A549 (cell line): ENCODE results near the gene BTBD16. TPM values are rescaled to one million over a fixed set of nuclear protein-coding genes. Genes with fewer than 3 reads are reported as not detected.

ENCODE experiments used
- ATAC-seq, 2 experiments: fragments of 200-7000 bp in 1 of 2; fragments of >200 bp in 1 of 2; cut with Nextera tagmentation in 1 of 2; cut with Tn5 transposase in 1 of 2; 3 replicates each; pipeline versions ENCODE4 v1.8.0 to v1.9.1; 2018 to 2020; ENCODE audit warnings: mild to moderate bottlenecking in 1 of 2, moderate library complexity in 1 of 2
- CTCF ChIA-PET: fragments of 300-600 bp; sonication (Branson Sonifier 250); formaldehyde crosslinking; extraction: SDS; loops from one replicate; lab custom pipeline; 2021; ENCODE audit warnings: antibody characterized with exemption, inconsistent platforms; lab: Yijun Ruan, JAX
- POLR2A ChIA-PET: fragments of 350-600 bp; formaldehyde crosslinking; extraction: SDS; loops from one replicate; lab custom pipeline; 2021; ENCODE audit warnings: antibody characterized with exemption, inconsistent platforms; lab: Yijun Ruan, JAX
- DNase-seq, 2 experiments: peaks; one replicate each; pipeline versions ENCODE4 v3.0.0 to v3.0.0-alpha.2; 2011 to 2016; ENCODE audit warnings: low read depth in 1 of 2, low spot score in 1 of 2
- FAIRE-seq: peaks from 2 replicates; lab custom pipeline; 2011; peaks lifted over from hg19 to GRCh38; lab: Jason Lieb, UNC
- H3K27ac ChIP-seq, 2 experiments: fragments of >200 bp; sonication (Bioruptor Twin); formaldehyde crosslinking; 3 replicates each; pipeline ENCODE4 v1.5.1; 2016 to 2017
- H3K4me1 ChIP-seq: fragments of >200 bp; sonication (Bioruptor Twin); formaldehyde crosslinking; 3 replicates; pipeline ENCODE4 v1.6.1; 2016
- H3K4me2 ChIP-seq: fragments of >200 bp; sonication (Bioruptor Twin); formaldehyde crosslinking; 3 replicates; pipeline ENCODE4 v1.6.1; 2016
- H3K4me3 ChIP-seq: fragments of >200 bp; sonication (Bioruptor Twin); formaldehyde crosslinking; 3 replicates; pipeline ENCODE4 v1.5.1; 2016
- H3K9me3 ChIP-seq: fragments of >200 bp; sonication (Bioruptor Twin); formaldehyde crosslinking; 3 replicates; pipeline ENCODE4 v1.6.1; 2016
- ATOH8 ChIP-seq: fragments of 250-450 bp; sonication (Bioruptor Pico); IDR thresholded peaks from 2 replicates; pipeline ENCODE4 v1.5.0; 2020; ENCODE audit warnings: low read depth, mild to moderate bottlenecking, moderate library complexity
- BCL3 ChIP-seq: fragments of >200 bp; sonication (Bioruptor Twin); formaldehyde crosslinking; IDR thresholded peaks from 3 replicates; pipeline ENCODE4 v1.6.1; 2016
- CBX2 ChIP-seq: fragments of 200-600 bp; sonication (generic); IDR thresholded peaks from 2 replicates; pipeline ENCODE4 v1.6.1; 2016; ENCODE audit warnings: low read depth, mild to moderate bottlenecking, borderline replicate concordance
- CBX8 ChIP-seq: fragments of 200-600 bp; sonication (generic); IDR thresholded peaks from 2 replicates; pipeline ENCODE4 v1.6.1; 2016
- CHD4 ChIP-seq: fragments of 200-600 bp; sonication (generic); IDR thresholded peaks from 2 replicates; pipeline ENCODE4 v1.6.1; 2016; ENCODE audit warnings: antibody characterized with exemption, mild to moderate bottlenecking, borderline replicate concordance
- EHF ChIP-seq: fragments of 250-450 bp; sonication (Bioruptor Pico); IDR thresholded peaks from 2 replicates; pipeline ENCODE4 v1.5.0; 2020; ENCODE audit warnings: mild to moderate bottlenecking
- EHMT2 ChIP-seq: fragments of 200-600 bp; sonication (generic); IDR thresholded peaks from 2 replicates; pipeline ENCODE4 v1.6.1; 2016; ENCODE audit warnings: antibody characterized with exemption, low read depth, mild to moderate bottlenecking, moderate library complexity
- FOSB ChIP-seq: fragments of 250-450 bp; sonication (Bioruptor Pico); IDR thresholded peaks from 2 replicates; pipeline ENCODE4 v1.5.0; 2020; ENCODE audit warnings: mild to moderate bottlenecking, moderate library complexity
- HDAC2 ChIP-seq: fragments of 200-600 bp; sonication (generic); IDR thresholded peaks from 2 replicates; pipeline ENCODE4 v1.6.1; 2016
- HEYL ChIP-seq: fragments of 250-450 bp; sonication (Bioruptor Pico); IDR thresholded peaks from 2 replicates; pipeline ENCODE4 v1.8.0; 2021; ENCODE audit warnings: mild to moderate bottlenecking, moderate library complexity
- HOXB5 ChIP-seq: fragments of 250-450 bp; sonication (Bioruptor Pico); IDR thresholded peaks from 2 replicates; pipeline ENCODE4 v1.5.0; 2020; ENCODE audit warnings: mild to moderate bottlenecking, moderate library complexity
- JUNB ChIP-seq: fragments of >200 bp; sonication (Bioruptor Twin); formaldehyde crosslinking; IDR thresholded peaks from 2 replicates; pipeline ENCODE4 v1.6.1; 2016
- KDM1A ChIP-seq: fragments of 200-600 bp; sonication (generic); IDR thresholded peaks from 2 replicates; pipeline ENCODE4 v1.6.1; 2016; ENCODE audit warnings: low read depth, mild to moderate bottlenecking
- KDM5A ChIP-seq: fragments of 200-600 bp; sonication (generic); IDR thresholded peaks from 2 replicates; pipeline ENCODE4 v1.6.1; 2016; ENCODE audit warnings: antibody characterized with exemption, mild to moderate bottlenecking
- MAX ChIP-seq: IDR thresholded peaks from 2 replicates; pipeline ENCODE4 v1.6.1; 2012
- NFE2L2 ChIP-seq: fragments of 150-350 bp; conservative IDR thresholded peaks from 2 replicates; pipeline ENCODE4 v1.6.1; 2014; ENCODE audit warnings: low read length
- PHF8 ChIP-seq: fragments of 200-600 bp; sonication (generic); IDR thresholded peaks from 2 replicates; pipeline ENCODE4 v1.6.1; 2016; ENCODE audit warnings: low read depth, mild to moderate bottlenecking, antibody characterized with exemption, moderate library complexity, borderline replicate concordance
- POLR2A ChIP-seq: IDR thresholded peaks from 2 replicates; pipeline ENCODE4 v1.6.1; 2012; ENCODE audit warnings: mild to moderate bottlenecking, low read length
- RAD21 ChIP-seq, 2 experiments: fragments of >200 bp in 1 of 2; sonication (Bioruptor Twin) in 1 of 2; formaldehyde crosslinking in 1 of 2; IDR thresholded peaks in 1 of 2; conservative IDR thresholded peaks in 1 of 2; 2 replicates in 1 of 2; 3 replicates in 1 of 2; pipeline ENCODE4 v1.6.1; 2012 to 2018; ENCODE audit warnings: inconsistent platforms in 1 of 2
- RNF2 ChIP-seq: fragments of 200-600 bp; sonication (generic); IDR thresholded peaks from 2 replicates; pipeline ENCODE4 v1.6.1; 2016; ENCODE audit warnings: low read depth, mild to moderate bottlenecking, antibody characterized with exemption, moderate library complexity, borderline replicate concordance
- TP53 ChIP-seq: fragments of 250-450 bp; sonication (Bioruptor Pico); IDR thresholded peaks from 2 replicates; pipeline ENCODE4 v1.5.0; 2021; ENCODE audit warnings: mild to moderate bottlenecking, moderate library complexity
- ZC3H11A ChIP-seq: fragments of 450-650 bp; IDR thresholded peaks from 2 replicates; pipeline ENCODE4 v1.6.1; 2014; ENCODE audit warnings: antibody characterized with exemption, mild to moderate bottlenecking
- ZSCAN20 ChIP-seq: fragments of 250-450 bp; sonication (Bioruptor Pico); IDR thresholded peaks from 2 replicates; pipeline ENCODE4 v1.8.0; 2022; ENCODE audit warnings: mild to moderate bottlenecking, moderate library complexity
- WGBS: methylation state at CpG from one replicate; pipeline ENCODE4 v1.1.6; 2017; ENCODE audit errors: missing lambda C conversion rate; 5-methylcytosine and 5-hydroxymethylcytosine counted together
- polyA plus RNA-seq, 4 experiments: library from polyadenylated mRNA; depleted of rRNA in 3 of 4; stranded (reverse); fragments of >200 nt; fragmentation: RNase III in 1 of 4; extraction: RNeasy Plus Mini Kit Qiagen cat#74134 plus additional on column Dnase treatment in 1 of 4; gene quantifications; 2 replicates in 3 of 4; 3 replicates in 1 of 4; pipeline ENCODE4 v1.2.3, GENCODE V29; 2011 to 2017

The BTBD16 gene
- polyA plus RNA-seq, 2 of the 4 experiments (the other 2 are of a cell fraction): 0.32 to 2.1 TPM

GRCh38 chr10:122261584-122261983, 9.5 kb upstream of the BTBD16 start:
- Histone ChIP-seq H3K4me2 (no peak overlapping the region), H3K4me1 (peaks cover 26% of the 10 kb centered on the region), H3K27ac (no peak overlapping the region), H3K4me3 (no peak overlapping the region), H3K9me3 (peaks cover 21% of the 10 kb centered on the region)
- FAIRE-seq (no peak), DNase-seq (no peak), ATAC-seq (no peak)
- ChIA-PET POLR2A (no interaction called here), CTCF (no interaction called here)
- TF ChIP-seq RAD21 (conservative IDR thresholded peaks at IDR 0.05 in 1 of 2, IDR thresholded peaks at IDR 0.05 in 1 of 2): no peak
- peak; percentile 76; the same call in 1 of the 2 replicates for TF ChIP-seq CHD4
- TF ChIP-seq RNF2: no peak
- TF ChIP-seq EHMT2: no peak
- no peak for TF ChIP-seq HOXB5
- peak; percentile 89 for TF ChIP-seq KDM1A
- TF ChIP-seq FOSB: no peak
- TF ChIP-seq HDAC2: peak; percentile 65; the same call in 1 of the 2 replicates
- TF ChIP-seq ZSCAN20 (CRISPR knock-in tag): no peak
- no peak for TF ChIP-seq CBX8
- 90% methylated on average over 1 of the region's 1 CpG for WGBS

- peak overlapping the region; percentile 64 to 66; a peak in 5 of 6 replicates for H3K27ac ChIP-seq
- FAIRE-seq (no peak), DNase-seq (peak in 1 of 2 experiments; percentile 24), ATAC-seq (no peak)
- H3K4me1 ChIP-seq: peaks cover 40% of the 10 kb centered on the region
- 40% methylated on average over 1 of the region's 1 CpG for WGBS
- ChIA-PET POLR2A (no interaction called here), CTCF (interaction anchor here (0.7 to 1.2 kb wide), 3 partner anchors 13 to 76 kb away, joined by 3 to 4 read pairs (median 4); no protein-coding TSS in a partner anchor)
- TF ChIP-seq ATOH8 (CRISPR knock-in tag) (no peak), HOXB5 (no peak), JUNB (no peak), CBX8 (no peak), CBX2 (no peak), KDM5A (no peak), EHF (CRISPR knock-in tag) (no peak), BCL3 (no peak), ZC3H11A (no peak), PHF8 (no peak), NFE2L2 (no peak), TP53 (no peak), MAX (no peak)
- peaks cover 21% of the 10 kb centered on the region for H3K9me3 ChIP-seq
- no peak overlapping the region for H3K4me3 ChIP-seq
- peak overlapping the region; percentile 61 for H3K4me2 ChIP-seq
Observed at GRCh38 chr10:122263971-122264370, 7.1 kb upstream of the BTBD16 start.

GRCh38 chr10:122264436-122264835, 6.7 kb upstream of the BTBD16 start:
- WGBS: 74% methylated on average over 1 of the region's 1 CpG

More at GRCh38 chr10:122264436-122264835, 6.7 kb upstream of the BTBD16 start:
- H3K4me1 ChIP-seq: peaks cover 40% of the 10 kb centered on the region
- no peak overlapping the region for H3K4me3 ChIP-seq
- peaks cover 21% of the 10 kb centered on the region for H3K9me3 ChIP-seq
- CTCF ChIA-PET: interaction anchor here (0.7 to 1.2 kb wide), 3 partner anchors 13 to 76 kb away, joined by 3 to 4 read pairs (median 4); no protein-coding TSS in a partner anchor
- no peak for DNase-seq
- no peak for FAIRE-seq
- no peak for TF ChIP-seq HEYL
- TF ChIP-seq POLR2A: no peak
- TF ChIP-seq, all 56 proteins: peak for 0
- H3K27ac ChIP-seq: peak overlapping the region; percentile 64 to 66; a peak in 5 of 6 replicates
- POLR2A ChIA-PET: no interaction called here
- no peak for ATAC-seq
- peak overlapping the region; percentile 61 for H3K4me2 ChIP-seq
